Stimulated activated CD4-positive, alpha-beta T cell treated with anti-CD3 and anti-CD28 coated beads, TNF-alpha, amount 100 ng/mL, for 4 hours (primary cell): ENCODE data around the gene TEDC2.
"Not testable (repeated sequence)": the region's sequence is repeated elsewhere in the genome, so short reads cannot be mapped to it uniquely, and the experiment has no call there.

Experiments used
- DNase-seq, 3 experiments: peaks; one replicate each; pipeline ENCODE4 v3.0.0-alpha.2; 2020; ENCODE audit warnings: low read depth in 3 of 3

The TEDC2 gene

GRCh38 chr16:2459647-2460390 is at the start of gene TEDC2:
Gene TEDC2, plus strand, starts transcription at chr16:2460109. Its CDS starts 36 bp downstream, at chr16:2460145.
- peak; percentile 93 to 96 (median 95) for DNase-seq

GRCh38 chr16:2415085-2415484 is 44.8 kb upstream of the TEDC2 start:
- no peak for DNase-seq

- DNase-seq: no peak
Measured at GRCh38 chr16:2420035-2420434, 39.9 kb upstream of the TEDC2 start.

- DNase-seq: no peak
Measured at GRCh38 chr16:2422123-2422867, 37.6 kb upstream of the TEDC2 start.

- DNase-seq: no peak
Measured at GRCh38 chr16:2424061-2425007, 35.6 kb upstream of the TEDC2 start.

GRCh38 chr16:2425008-2425518 is 34.8 kb upstream of the TEDC2 start:
- no peak for DNase-seq

- DNase-seq: no peak
Measured at GRCh38 chr16:2425825-2426430, 34.0 kb upstream of the TEDC2 start.

GRCh38 chr16:2426941-2427361 is 33.0 kb upstream of the TEDC2 start:
- DNase-seq: no peak

- DNase-seq: no peak
Measured at GRCh38 chr16:2427526-2427925, 32.4 kb upstream of the TEDC2 start.

GRCh38 chr16:2428051-2428783 is 31.7 kb upstream of the TEDC2 start:
- no peak for DNase-seq

GRCh38 chr16:2428784-2429033 is 31.2 kb upstream of the TEDC2 start:
- DNase-seq: no peak

- DNase-seq: peak; percentile 97 to 98 (median 97)
Measured at GRCh38 chr16:2429034-2429770, 30.7 kb upstream of the TEDC2 start, which contains the start of gene CCNF. Gene CCNF, plus strand, starts transcription at chr16:2429447. Its CDS starts 35 bp downstream, at chr16:2429482.

GRCh38 chr16:2429771-2430663 is 29.9 kb upstream of the TEDC2 start:
- no peak for DNase-seq

- DNase-seq: no peak
Measured at GRCh38 chr16:2432286-2432685, 27.6 kb upstream of the TEDC2 start.

GRCh38 chr16:2432801-2433505 is 27.0 kb upstream of the TEDC2 start:
- no peak for DNase-seq

GRCh38 chr16:2435236-2435635 is 24.7 kb upstream of the TEDC2 start:
- not testable (repeated sequence) for DNase-seq

- no peak for DNase-seq
Measured at GRCh38 chr16:2436110-2436509, 23.8 kb upstream of the TEDC2 start.

GRCh38 chr16:2437032-2437790 is 22.7 kb upstream of the TEDC2 start:
- DNase-seq: no peak
